ENCODE results near the gene AMOTL2. TPM values are rescaled to one million over a fixed set of nuclear protein-coding genes. Genes with fewer than 3 reads are reported as not detected.

AMOTL2 gene
- polyA plus RNA-seq, 1 donor (not counting 4 experiments of a cell fraction or from before 2014, with no cell fraction given) = 39.8 TPM

GRCh38 chr3:134357261-134357913, 16.9 kb downstream of the AMOTL2 start:
- peak overlapping the region; percentile 45 for H3K9ac ChIP-seq (ENCODE audit: control insufficient read depth, extremely low read depth, insufficient read depth, low read length)
- peaks cover 51 to 71% of the 10 kb centered on the region in 2 experiments for H3K36me3 ChIP-seq (ENCODE audit: control insufficient read depth in 2 of 2, extremely low read depth in 1 of 2, insufficient read depth in 2 of 2, low read length in 2 of 2)
- dilution Hi-C loops (cut with MboI; ENCODE audit: extremely low pct_ligation_motif_present, low sequenced_read_pairs) = no loop called here
- TF ChIP-seq EZH2 (IDR thresholded peaks at IDR 0.05; ENCODE audit: low read length) (no peak), CTCF (optimal IDR thresholded peaks at IDR 0.05 in 1 of 3, IDR thresholded peaks at IDR 0.05 in 1 of 3, conservative IDR thresholded peaks at IDR 0.05 in 1 of 3; ENCODE audit: extremely low read depth in 1 of 3, insufficient read depth in 2 of 3, low read length in 3 of 3) (no peak)
- peaks cover 65% of the 10 kb centered on the region for H3K4me1 ChIP-seq (ENCODE audit: control insufficient read depth, extremely low read depth, insufficient read depth, low read length)
- H3K27ac ChIP-seq (ENCODE audit: control insufficient read depth, insufficient read depth, low read length) = peak overlapping the region; percentile 55
- H3K9me1 ChIP-seq (ENCODE audit: control insufficient read depth, extremely low read depth, insufficient read depth, low read length) = peaks cover 3% of the 10 kb centered on the region
- H2AFZ ChIP-seq (ENCODE audit: control insufficient read depth, low read length) = no peak overlapping the region
- FAIRE-seq (no peak), DNase-seq (ENCODE audit: low read depth, low spot score) (no peak)
- peaks cover 41% of the 10 kb centered on the region for H3K79me2 ChIP-seq (ENCODE audit: control insufficient read depth, insufficient read depth, low read length)
- no peak overlapping the region for H3K4me3 ChIP-seq (ENCODE audit: control insufficient read depth in 2 of 3, extremely low read depth in 1 of 3, insufficient read depth in 2 of 3, low read depth in 1 of 3, low read length in 3 of 3)
- no peaks in the 10 kb centered on the region for H3K27me3 ChIP-seq (ENCODE audit: control insufficient read depth, extremely low read depth, insufficient read depth, low read length)
- H3K4me2 ChIP-seq (ENCODE audit: control insufficient read depth, extremely low read depth, insufficient read depth, low read depth, low read length) = peak overlapping the region; percentile 60
- no peaks in the 10 kb centered on the region for H3K9me3 ChIP-seq (ENCODE audit: control insufficient read depth, low read depth, low read length)
- no peaks in the 10 kb centered on the region for H4K20me1 ChIP-seq (ENCODE audit: control insufficient read depth, extremely low read depth, insufficient read depth, low read length)

DNA sequence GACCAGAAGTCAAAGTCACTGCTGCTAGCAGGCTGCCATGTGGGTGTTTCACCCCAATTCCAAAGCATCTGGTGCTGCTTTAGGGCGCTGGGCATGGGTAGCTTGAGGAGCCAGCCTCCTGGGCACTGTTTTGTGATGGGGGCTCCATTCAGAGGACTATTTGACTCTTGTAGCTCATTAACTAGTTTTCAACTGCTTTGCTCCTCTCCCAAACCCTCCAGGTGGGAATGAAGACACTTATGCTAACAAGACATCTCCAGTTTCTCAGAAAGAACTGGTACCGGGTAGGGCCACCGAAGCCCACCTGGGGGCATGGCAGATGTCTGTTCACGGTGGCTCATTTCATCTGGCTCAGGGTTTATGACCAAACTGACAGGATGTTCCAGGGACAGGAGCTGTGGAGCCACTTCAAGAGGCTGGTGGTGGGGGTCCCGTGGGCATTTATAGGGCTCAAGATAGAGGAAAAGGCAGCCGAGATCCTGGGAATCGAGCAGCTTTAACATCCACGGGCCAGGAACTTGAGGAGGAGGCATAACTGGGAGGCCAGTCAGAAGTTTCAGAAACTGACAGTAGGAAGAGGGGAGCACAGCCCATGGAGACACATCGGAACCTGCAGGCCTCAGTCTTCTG, 17.7 kb downstream of the AMOTL2 start:
- Histone ChIP-seq H3K27me3 (ENCODE audit: control insufficient read depth, extremely low read depth, insufficient read depth, low read length) (no peaks in the 10 kb centered on the region), H3K9ac (ENCODE audit: control insufficient read depth, extremely low read depth, insufficient read depth, low read length) (no peak overlapping the region), H3K9me3 (ENCODE audit: control insufficient read depth, low read depth, low read length) (no peaks in the 10 kb centered on the region), H2AFZ (ENCODE audit: control insufficient read depth, low read length) (no peak overlapping the region), H4K20me1 (ENCODE audit: control insufficient read depth, extremely low read depth, insufficient read depth, low read length) (no peaks in the 10 kb centered on the region), H3K9me1 (ENCODE audit: control insufficient read depth, extremely low read depth, insufficient read depth, low read length) (peaks cover 3% of the 10 kb centered on the region), H3K79me2 (ENCODE audit: control insufficient read depth, insufficient read depth, low read length) (peaks cover 32% of the 10 kb centered on the region), H3K4me1 (ENCODE audit: control insufficient read depth, extremely low read depth, insufficient read depth, low read length) (peaks cover 71% of the 10 kb centered on the region), H3K36me3 (ENCODE audit: control insufficient read depth in 2 of 2, extremely low read depth in 1 of 2, insufficient read depth in 2 of 2, low read length in 2 of 2) (peaks cover 42 to 63% of the 10 kb centered on the region in 2 experiments), H3K27ac (ENCODE audit: control insufficient read depth, insufficient read depth, low read length) (peak overlapping the region; percentile 55), H3K4me2 (ENCODE audit: control insufficient read depth, extremely low read depth, insufficient read depth, low read depth, low read length) (peak overlapping the region; percentile 2), H3K4me3 (ENCODE audit: control insufficient read depth in 2 of 3, extremely low read depth in 1 of 3, insufficient read depth in 2 of 3, low read depth in 1 of 3, low read length in 3 of 3) (no peak overlapping the region)
- dilution Hi-C loops (cut with MboI; ENCODE audit: extremely low pct_ligation_motif_present, low sequenced_read_pairs) = no loop called here
- DNase-seq (ENCODE audit: low read depth, low spot score) = no peak
- TF ChIP-seq CTCF (optimal IDR thresholded peaks at IDR 0.05 in 1 of 3, IDR thresholded peaks at IDR 0.05 in 1 of 3, conservative IDR thresholded peaks at IDR 0.05 in 1 of 3; ENCODE audit: extremely low read depth in 1 of 3, insufficient read depth in 2 of 3, low read length in 3 of 3) = no peak
- no peak for TF ChIP-seq EZH2 (IDR thresholded peaks at IDR 0.05; ENCODE audit: low read length)
- FAIRE-seq = no peak

Data from keratinocyte (primary cell).